Measurements from ENCODE around the gene DCHS1.

DNA sequence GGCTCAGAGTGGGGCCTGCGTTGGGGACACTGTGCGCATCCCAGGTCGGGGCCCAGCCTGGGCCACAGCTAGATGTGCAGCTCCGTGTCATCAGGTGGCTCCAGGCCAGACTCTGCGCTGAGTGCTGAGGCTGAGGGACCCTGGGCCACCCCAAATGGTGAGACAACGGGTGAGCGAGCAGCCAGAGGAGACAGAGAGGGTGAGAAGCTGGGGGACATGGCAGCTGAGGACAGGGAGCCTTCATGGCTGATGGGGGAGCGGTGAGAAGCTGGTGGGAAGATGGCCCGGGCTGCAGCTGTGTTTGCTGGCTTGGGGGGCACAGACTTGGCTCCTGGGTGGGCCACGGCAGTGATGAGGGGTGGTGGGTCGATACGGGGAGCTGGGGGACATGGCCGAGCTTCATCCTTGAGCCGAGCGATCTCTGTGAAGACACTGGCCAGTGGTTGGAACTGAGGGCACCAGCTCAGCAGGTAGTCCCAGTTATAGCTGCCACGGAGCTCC, 33.8 kb downstream of the DCHS1 start:
- TF ChIP-seq, protein P1, sequence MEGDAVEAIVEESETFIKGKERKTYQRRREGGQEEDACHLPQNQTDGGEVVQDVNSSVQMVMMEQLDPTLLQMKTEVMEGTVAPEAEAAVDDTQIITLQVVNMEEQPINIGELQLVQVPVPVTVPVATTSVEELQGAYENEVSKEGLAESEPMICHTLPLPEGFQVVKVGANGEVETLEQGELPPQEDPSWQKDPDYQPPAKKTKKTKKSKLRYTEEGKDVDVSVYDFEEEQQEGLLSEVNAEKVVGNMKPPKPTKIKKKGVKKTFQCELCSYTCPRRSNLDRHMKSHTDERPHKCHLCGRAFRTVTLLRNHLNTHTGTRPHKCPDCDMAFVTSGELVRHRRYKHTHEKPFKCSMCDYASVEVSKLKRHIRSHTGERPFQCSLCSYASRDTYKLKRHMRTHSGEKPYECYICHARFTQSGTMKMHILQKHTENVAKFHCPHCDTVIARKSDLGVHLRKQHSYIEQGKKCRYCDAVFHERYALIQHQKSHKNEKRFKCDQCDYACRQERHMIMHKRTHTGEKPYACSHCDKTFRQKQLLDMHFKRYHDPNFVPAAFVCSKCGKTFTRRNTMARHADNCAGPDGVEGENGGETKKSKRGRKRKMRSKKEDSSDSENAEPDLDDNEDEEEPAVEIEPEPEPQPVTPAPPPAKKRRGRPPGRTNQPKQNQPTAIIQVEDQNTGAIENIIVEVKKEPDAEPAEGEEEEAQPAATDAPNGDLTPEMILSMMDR (IDR thresholded peaks at IDR 0.05), result no peak
- no peak for TF ChIP-seq POLR2AphosphoS5 (IDR thresholded peaks at IDR 0.05)
- TF ChIP-seq POLR2A (IDR thresholded peaks at IDR 0.05), result no peak
